Measurements from ENCODE around the gene DENND1A. TPM values are rescaled to one million over a fixed set of nuclear protein-coding genes. Genes with fewer than 3 reads are reported as not detected.

The DENND1A gene
- total RNA-seq, 4 donors from 2014 or later = 20.9 to 33.6 (median 23.7) TPM

GRCh38 chr9:123604861-123605260 is 325.1 kb downstream of the DENND1A start:
- Histone ChIP-seq H3K36me3 (peaks cover 0 to 25% of the 10 kb centered on the region in 2 donors), H3K4me1 (no peaks in the 10 kb centered on the region), H3K27ac (no peak overlapping the region), H3K4me3 (no peak overlapping the region), H3K27me3 (no peaks in the 10 kb centered on the region), H3K9me3 (no peaks in the 10 kb centered on the region)
- TF ChIP-seq EP300 (IDR thresholded peaks at IDR 0.05) = no peak
- TF ChIP-seq CTCF (IDR thresholded peaks at IDR 0.05) = no peak
- no peak for TF ChIP-seq POLR2AphosphoS5 (IDR thresholded peaks at IDR 0.05)
- no peak for TF ChIP-seq POLR2A (IDR thresholded peaks at IDR 0.05)
- 90 to 100% methylated on average over 1 to 2 of the region's 3 CpGs for WGBS, 2 donors (ENCODE audit: low coverage in 1 of 2)
- no peak for ATAC-seq

GRCh38 chr9:123601828-123602227 is 328.1 kb downstream of the DENND1A start:
- Histone ChIP-seq H3K27me3 (no peaks in the 10 kb centered on the region), H3K4me1 (no peaks in the 10 kb centered on the region), H3K36me3 (peaks cover 0 to 16% of the 10 kb centered on the region in 2 donors), H3K27ac (no peak overlapping the region), H3K9me3 (no peaks in the 10 kb centered on the region), H3K4me3 (no peak overlapping the region)
- ATAC-seq = no peak
- WGBS, 2 donors (ENCODE audit: low coverage in 1 of 2) = 100% methylated on average over 2 of the region's 2 CpGs; no CpG with 5 or more reads in 1 of the 2 donors
- TF ChIP-seq EP300 (IDR thresholded peaks at IDR 0.05) (no peak), POLR2AphosphoS5 (IDR thresholded peaks at IDR 0.05) (no peak), CTCF (IDR thresholded peaks at IDR 0.05) (no peak), POLR2A (IDR thresholded peaks at IDR 0.05) (no peak)

GRCh38 chr9:123599781-123600180 is 330.1 kb downstream of the DENND1A start:
- Histone ChIP-seq H3K9me3 (no peaks in the 10 kb centered on the region), H3K4me1 (no peaks in the 10 kb centered on the region), H3K36me3 (peaks cover 0 to 5% of the 10 kb centered on the region in 2 donors), H3K27me3 (no peaks in the 10 kb centered on the region), H3K4me3 (no peak overlapping the region), H3K27ac (no peak overlapping the region)
- WGBS, 2 donors (ENCODE audit: low coverage in 1 of 2) = 79 to 97% methylated on average over 2 to 7 of the region's 7 CpGs
- TF ChIP-seq POLR2A (IDR thresholded peaks at IDR 0.05) (no peak), EP300 (IDR thresholded peaks at IDR 0.05) (no peak), CTCF (IDR thresholded peaks at IDR 0.05) (no peak), POLR2AphosphoS5 (IDR thresholded peaks at IDR 0.05) (no peak)
- ATAC-seq = no peak

- no peak for TF ChIP-seq EP300 (IDR thresholded peaks at IDR 0.05)
- TF ChIP-seq CTCF (IDR thresholded peaks at IDR 0.05) = no peak
- H3K27ac ChIP-seq = no peak overlapping the region
- WGBS, 2 donors (ENCODE audit: low coverage in 1 of 2) = 89 to 90% methylated on average over 3 to 5 of the region's 8 CpGs
- H3K27me3 ChIP-seq = no peaks in the 10 kb centered on the region
- no peaks in the 10 kb centered on the region for H3K9me3 ChIP-seq
- H3K4me1 ChIP-seq = no peaks in the 10 kb centered on the region
- ATAC-seq = no peak
- H3K36me3 ChIP-seq = peaks cover 0 to 5% of the 10 kb centered on the region in 2 donors
- no peak overlapping the region for H3K4me3 ChIP-seq
These were observed 331.9 kb downstream of the DENND1A start for GRCh38 chr9:123597876-123598556.

GRCh38 chr9:123597048-123597447 is 332.9 kb downstream of the DENND1A start:
- WGBS, 2 donors (ENCODE audit: low coverage in 1 of 2) = 94 to 97% methylated on average over 3 to 4 of the region's 4 CpGs
- peaks cover 0 to 5% of the 10 kb centered on the region in 2 donors for H3K36me3 ChIP-seq
- H3K4me1 ChIP-seq = no peaks in the 10 kb centered on the region
- H3K27ac ChIP-seq = no peak overlapping the region
- no peaks in the 10 kb centered on the region for H3K9me3 ChIP-seq
- ATAC-seq = no peak
- no peak overlapping the region for H3K4me3 ChIP-seq
- TF ChIP-seq EP300 (IDR thresholded peaks at IDR 0.05) = no peak
- H3K27me3 ChIP-seq = no peaks in the 10 kb centered on the region
